HCT116 (cell line): ENCODE data around the gene NXPH1.

Experiments used
- POLR2A ChIP-seq: IDR thresholded peaks from 2 replicates; pipeline ENCODE4 v1.7.0; 2011; ENCODE audit warnings: borderline replicate concordance; ENCODE audit not compliant: insufficient read depth, insufficient read length; ENCODE audit errors: extremely low read depth
- POLR2AphosphoS5 ChIP-seq: IDR thresholded peaks from 2 replicates; pipeline ENCODE4 v1.6.1; 2011; ENCODE audit warnings: mild to moderate bottlenecking, low read depth, low read length, moderate library complexity
- SIN3A ChIP-seq: IDR thresholded peaks from 2 replicates; pipeline ENCODE4 v1.6.1; 2012; ENCODE audit warnings: low read depth
- TCF7L2 ChIP-seq: IDR thresholded peaks from 2 replicates; pipeline ENCODE4 v1.7.0; 2011; ENCODE audit warnings: borderline replicate concordance, inconsistent platforms; ENCODE audit not compliant: insufficient read depth, insufficient read length; ENCODE audit errors: extremely low read depth
- TF ChIP-seq, protein P1 (sequence below), 3 experiments: fragments of 200-600 bp in 1 of 3; sonication (generic) in 1 of 3; IDR thresholded peaks in 2 of 3; conservative IDR thresholded peaks in 1 of 3; 2 replicates each; pipeline ENCODE4 v1.5.1; 2012 to 2017; ENCODE audit warnings: low read depth in 2 of 3, low read length in 2 of 3, antibody characterized with exemption in 1 of 3, borderline replicate concordance in 1 of 3, control low read depth in 1 of 3, mild to moderate bottlenecking in 1 of 3, mixed read lengths in 1 of 3, mixed run types in 1 of 3, moderate library complexity in 1 of 3; ENCODE audit not compliant: insufficient read depth in 1 of 3

DNA sequence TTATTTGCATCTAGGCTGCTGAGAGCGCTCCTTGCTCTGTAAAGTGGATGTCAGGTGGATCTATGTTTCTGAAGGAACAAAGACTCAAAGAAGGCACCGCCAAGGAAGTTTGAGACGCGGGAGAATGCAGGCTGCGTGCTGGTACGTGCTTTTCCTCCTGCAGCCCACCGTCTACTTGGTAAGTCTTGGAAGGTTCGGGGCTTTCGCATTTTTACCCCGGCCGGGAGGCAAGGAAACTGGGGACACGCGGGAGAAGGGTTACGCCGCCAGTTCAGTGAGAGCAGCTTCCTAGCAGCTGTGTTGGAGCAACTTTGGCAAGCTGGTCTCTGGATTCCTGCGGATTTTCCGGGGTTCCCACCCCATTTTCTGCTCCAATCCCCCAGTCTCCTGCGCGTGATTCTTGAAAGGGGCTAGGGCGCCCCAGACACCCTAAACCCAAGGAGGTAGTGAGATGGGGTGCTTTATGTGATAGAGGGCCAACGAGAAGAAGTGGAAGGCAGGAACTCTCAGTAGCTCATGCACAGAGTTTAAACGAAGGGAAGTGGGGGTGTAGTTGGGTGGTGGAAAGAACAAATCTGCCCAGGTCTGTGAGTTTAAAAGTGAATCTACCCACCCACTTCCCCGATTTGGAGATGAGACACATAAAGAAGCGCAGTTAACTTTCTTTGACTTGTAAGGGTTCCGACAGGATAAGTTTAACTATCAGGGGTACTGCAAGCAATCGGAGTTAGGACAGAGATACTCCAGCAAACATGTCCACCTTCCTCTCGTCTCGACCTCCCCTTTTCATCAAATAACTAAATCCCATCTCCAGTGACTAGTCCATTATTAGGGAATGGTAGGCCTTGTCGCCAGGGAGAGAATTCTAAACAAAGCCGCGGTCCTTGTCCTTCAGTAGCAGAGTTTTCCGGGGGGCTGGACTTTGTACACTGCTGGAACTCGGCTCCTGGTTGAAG is 2.5 kb downstream of the NXPH1 start:
- TF ChIP-seq, protein P1, sequence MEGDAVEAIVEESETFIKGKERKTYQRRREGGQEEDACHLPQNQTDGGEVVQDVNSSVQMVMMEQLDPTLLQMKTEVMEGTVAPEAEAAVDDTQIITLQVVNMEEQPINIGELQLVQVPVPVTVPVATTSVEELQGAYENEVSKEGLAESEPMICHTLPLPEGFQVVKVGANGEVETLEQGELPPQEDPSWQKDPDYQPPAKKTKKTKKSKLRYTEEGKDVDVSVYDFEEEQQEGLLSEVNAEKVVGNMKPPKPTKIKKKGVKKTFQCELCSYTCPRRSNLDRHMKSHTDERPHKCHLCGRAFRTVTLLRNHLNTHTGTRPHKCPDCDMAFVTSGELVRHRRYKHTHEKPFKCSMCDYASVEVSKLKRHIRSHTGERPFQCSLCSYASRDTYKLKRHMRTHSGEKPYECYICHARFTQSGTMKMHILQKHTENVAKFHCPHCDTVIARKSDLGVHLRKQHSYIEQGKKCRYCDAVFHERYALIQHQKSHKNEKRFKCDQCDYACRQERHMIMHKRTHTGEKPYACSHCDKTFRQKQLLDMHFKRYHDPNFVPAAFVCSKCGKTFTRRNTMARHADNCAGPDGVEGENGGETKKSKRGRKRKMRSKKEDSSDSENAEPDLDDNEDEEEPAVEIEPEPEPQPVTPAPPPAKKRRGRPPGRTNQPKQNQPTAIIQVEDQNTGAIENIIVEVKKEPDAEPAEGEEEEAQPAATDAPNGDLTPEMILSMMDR (IDR thresholded peaks at IDR 0.05 in 2 of 3, conservative IDR thresholded peaks at IDR 0.05 in 1 of 3; ENCODE audit: borderline replicate concordance in 1 of 3, insufficient read depth in 1 of 3, low read depth in 2 of 3, low read length in 2 of 3), result no peak
- TF ChIP-seq SIN3A (no peak), POLR2AphosphoS5 (no peak), TCF7L2 (no peak), POLR2A (no peak)
